Cardiac fibroblast (primary cell): Measurements from ENCODE around the gene TCF4.

Experiments used
- DNase-seq, 2 donors: peaks; one replicate each; pipeline versions ENCODE4 v3.0.0 to v3.0.0-alpha.2; 2010; ENCODE audit warnings: low read depth in 2 of 2
- H3K4me3 ChIP-seq, 2 donors: replicated peaks in 1 of 2; 1 replicate in 1 of 2; 2 replicates in 1 of 2; pipeline ENCODE4 v1.5.1; 2011; ENCODE audit warnings: low read depth in 2 of 2, low read length in 2 of 2, mild to moderate bottlenecking in 2 of 2, moderate library complexity in 1 of 2
- TF ChIP-seq, protein P1 (sequence below): IDR thresholded peaks from one replicate; pipeline ENCODE4 v1.5.1; 2011; ENCODE audit warnings: low read depth, mild to moderate bottlenecking, low read length, inconsistent platforms

TCF4 gene

DNA sequence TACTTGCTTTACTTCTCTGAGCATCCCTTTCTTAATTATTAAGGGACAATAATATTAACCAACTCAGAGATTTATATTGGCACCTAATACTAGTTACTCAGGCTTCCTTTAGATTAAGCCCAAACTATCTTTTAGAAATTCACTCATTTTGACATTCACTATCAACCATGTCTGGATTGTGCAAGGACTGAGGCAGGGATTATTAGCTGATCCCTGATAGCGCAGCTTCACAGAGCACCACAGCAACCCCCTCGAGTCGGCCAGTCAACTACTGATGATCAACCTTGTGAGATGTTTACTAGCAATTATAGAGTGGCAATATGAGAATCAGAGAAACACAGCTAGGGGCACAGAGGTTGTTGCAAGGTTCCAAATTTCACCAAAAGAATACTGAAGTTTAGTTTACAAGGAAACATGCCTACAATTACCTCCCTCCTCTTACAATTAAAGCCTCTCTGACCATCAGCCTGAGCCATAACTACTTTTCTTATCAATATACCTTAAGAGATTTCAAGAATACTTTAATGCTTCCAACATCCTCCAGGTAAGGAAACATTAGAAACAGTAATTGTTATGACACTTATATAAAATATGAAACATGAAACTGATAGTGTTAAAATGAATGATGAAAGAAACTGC lies 191.6 kb downstream of the TCF4 start:
- no peak overlapping the region for H3K4me3 ChIP-seq
- TF ChIP-seq, protein P1, sequence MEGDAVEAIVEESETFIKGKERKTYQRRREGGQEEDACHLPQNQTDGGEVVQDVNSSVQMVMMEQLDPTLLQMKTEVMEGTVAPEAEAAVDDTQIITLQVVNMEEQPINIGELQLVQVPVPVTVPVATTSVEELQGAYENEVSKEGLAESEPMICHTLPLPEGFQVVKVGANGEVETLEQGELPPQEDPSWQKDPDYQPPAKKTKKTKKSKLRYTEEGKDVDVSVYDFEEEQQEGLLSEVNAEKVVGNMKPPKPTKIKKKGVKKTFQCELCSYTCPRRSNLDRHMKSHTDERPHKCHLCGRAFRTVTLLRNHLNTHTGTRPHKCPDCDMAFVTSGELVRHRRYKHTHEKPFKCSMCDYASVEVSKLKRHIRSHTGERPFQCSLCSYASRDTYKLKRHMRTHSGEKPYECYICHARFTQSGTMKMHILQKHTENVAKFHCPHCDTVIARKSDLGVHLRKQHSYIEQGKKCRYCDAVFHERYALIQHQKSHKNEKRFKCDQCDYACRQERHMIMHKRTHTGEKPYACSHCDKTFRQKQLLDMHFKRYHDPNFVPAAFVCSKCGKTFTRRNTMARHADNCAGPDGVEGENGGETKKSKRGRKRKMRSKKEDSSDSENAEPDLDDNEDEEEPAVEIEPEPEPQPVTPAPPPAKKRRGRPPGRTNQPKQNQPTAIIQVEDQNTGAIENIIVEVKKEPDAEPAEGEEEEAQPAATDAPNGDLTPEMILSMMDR = no peak
- DNase-seq = no peak

DNA sequence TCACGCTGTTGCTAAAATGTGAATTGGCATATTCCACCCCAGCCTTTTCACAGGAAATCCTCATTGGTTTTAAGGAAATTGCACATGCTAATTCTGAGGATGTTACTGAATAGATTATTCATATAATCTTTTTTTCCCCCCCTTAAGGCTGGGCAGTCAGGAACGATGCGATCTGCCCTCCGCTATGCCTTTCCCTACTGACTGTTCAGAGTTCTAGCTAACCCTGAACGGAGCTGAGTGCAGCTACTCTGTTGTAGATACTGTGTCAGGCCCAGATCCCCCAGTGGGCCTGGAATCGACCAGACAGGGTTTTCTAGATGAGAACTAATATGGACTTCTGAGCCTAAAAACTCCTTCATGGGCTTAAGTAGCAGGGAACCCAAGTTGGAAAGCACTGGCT lies 192.2 kb downstream of the TCF4 start:
- DNase-seq = no peak
- H3K4me3 ChIP-seq = no peak overlapping the region
- TF ChIP-seq, protein P1 = no peak

- no peak overlapping the region for H3K4me3 ChIP-seq
- TF ChIP-seq, protein P1 = no peak
Measured at GRCh38 chr18:55390898-55391297, 197.1 kb downstream of the TCF4 start.

GRCh38 chr18:55387139-55387984 lies 200.6 kb downstream of the TCF4 start:
- no peak overlapping the region for H3K4me3 ChIP-seq
- TF ChIP-seq, protein P1 = no peak
- DNase-seq = peak; percentile 39 to 73

More at GRCh38 chr18:55390898-55391297, 197.1 kb downstream of the TCF4 start:
- no peak for DNase-seq

- no peak overlapping the region for H3K4me3 ChIP-seq
- TF ChIP-seq, protein P1 = no peak
- no peak for DNase-seq
Measured at GRCh38 chr18:55386545-55386944, 201.4 kb downstream of the TCF4 start.

GRCh38 chr18:55385770-55386169 lies 202.2 kb downstream of the TCF4 start:
- TF ChIP-seq, protein P1 = no peak
- no peak overlapping the region for H3K4me3 ChIP-seq
- DNase-seq = no peak
